GM13977 (cell line): Measurements from ENCODE around the gene EPB41L5.
"Not testable (repeated sequence)": the region's sequence is repeated elsewhere in the genome, so short reads cannot be mapped to it uniquely, and the experiment has no call there.

Experiments
- DNase-seq: peaks from one replicate; pipeline ENCODE4 v3.0.0; 2012; ENCODE audit warnings: low spot score
- in situ Hi-C: fragments of 300-500 bp; cut with MboI; formaldehyde crosslinking; loops from one replicate; pipeline ENCODE4 v1.12.0; 2022; ENCODE audit warnings: low sequenced_read_pairs, low pct_unique_long_range_greater_than_20kb, mixed read lengths, inconsistent platforms; ENCODE audit not compliant: unreplicated experiment
- TF ChIP-seq, protein P1 (sequence below): IDR thresholded peaks from 2 replicates; pipeline ENCODE4 v1.5.1; 2012; ENCODE audit warnings: mild to moderate bottlenecking, control low read depth; ENCODE audit not compliant: insufficient read depth; ENCODE audit errors: extremely low read depth, missing control alignments

Gene EPB41L5

DNA sequence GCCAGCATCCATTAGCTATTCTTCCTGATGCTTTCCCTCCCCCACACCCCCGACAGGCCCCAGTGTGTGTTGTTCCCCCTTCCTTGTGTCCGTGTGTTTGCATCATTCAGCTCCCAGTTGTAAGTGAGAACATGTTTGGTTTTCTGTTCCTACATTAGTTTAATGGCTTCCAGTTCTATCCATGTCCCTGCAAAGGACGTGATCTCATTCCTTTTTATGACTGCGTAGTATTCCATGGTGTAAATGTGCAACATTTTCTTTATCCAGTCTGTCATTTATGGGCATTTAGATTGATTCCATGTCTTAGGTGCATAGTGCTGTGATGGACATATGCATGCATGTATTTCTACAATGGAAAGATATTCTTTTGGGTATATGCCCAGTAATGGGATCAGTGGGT is 105.6 kb downstream of the EPB41L5 start:
- DNase-seq: no peak
- TF ChIP-seq, protein P1, sequence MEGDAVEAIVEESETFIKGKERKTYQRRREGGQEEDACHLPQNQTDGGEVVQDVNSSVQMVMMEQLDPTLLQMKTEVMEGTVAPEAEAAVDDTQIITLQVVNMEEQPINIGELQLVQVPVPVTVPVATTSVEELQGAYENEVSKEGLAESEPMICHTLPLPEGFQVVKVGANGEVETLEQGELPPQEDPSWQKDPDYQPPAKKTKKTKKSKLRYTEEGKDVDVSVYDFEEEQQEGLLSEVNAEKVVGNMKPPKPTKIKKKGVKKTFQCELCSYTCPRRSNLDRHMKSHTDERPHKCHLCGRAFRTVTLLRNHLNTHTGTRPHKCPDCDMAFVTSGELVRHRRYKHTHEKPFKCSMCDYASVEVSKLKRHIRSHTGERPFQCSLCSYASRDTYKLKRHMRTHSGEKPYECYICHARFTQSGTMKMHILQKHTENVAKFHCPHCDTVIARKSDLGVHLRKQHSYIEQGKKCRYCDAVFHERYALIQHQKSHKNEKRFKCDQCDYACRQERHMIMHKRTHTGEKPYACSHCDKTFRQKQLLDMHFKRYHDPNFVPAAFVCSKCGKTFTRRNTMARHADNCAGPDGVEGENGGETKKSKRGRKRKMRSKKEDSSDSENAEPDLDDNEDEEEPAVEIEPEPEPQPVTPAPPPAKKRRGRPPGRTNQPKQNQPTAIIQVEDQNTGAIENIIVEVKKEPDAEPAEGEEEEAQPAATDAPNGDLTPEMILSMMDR: no peak
- in situ Hi-C loops: no loop called here

DNA sequence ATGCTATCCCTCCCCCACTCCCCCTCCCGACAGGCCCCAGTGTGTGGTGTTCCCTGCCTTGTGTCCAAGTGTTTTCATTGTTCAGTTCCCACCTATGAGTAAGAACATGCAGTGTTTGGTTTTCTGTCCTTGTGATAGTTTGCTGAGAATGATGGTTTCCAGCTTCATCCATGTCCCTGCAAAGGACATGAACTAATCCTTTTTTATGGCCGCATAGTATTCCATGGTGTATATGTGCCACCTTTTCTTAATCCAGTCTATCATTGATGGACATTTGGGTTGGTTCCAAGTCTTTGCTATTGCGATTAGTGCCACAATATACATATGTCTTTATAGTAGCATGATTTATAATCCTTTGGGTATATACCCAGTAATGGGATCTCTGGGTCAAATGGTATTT is 108.5 kb downstream of the EPB41L5 start:
- DNase-seq, in situ Hi-C loops: not testable (repeated sequence)

DNA sequence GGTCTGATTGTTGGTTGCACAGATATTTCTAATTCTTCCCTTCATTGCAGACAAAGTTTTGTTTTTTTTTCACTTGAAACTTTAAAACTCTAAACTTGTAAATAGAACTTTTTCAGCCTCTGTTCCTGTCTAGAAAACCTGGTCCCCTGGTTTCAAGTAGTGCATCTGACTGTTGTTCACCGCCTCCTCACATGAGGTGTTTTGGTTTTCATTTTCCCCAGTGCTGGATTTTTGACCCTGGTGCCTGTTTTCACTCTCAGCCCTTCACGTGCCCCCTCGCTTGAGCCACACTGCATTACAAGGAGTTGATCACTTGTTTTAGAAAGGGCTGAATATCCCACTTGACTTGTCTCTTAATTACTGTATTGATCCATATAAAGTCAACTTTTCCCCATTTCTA is 110.2 kb downstream of the EPB41L5 start:
- in situ Hi-C loops: no loop called here
- TF ChIP-seq, protein P1: no peak
- DNase-seq: no peak

DNA sequence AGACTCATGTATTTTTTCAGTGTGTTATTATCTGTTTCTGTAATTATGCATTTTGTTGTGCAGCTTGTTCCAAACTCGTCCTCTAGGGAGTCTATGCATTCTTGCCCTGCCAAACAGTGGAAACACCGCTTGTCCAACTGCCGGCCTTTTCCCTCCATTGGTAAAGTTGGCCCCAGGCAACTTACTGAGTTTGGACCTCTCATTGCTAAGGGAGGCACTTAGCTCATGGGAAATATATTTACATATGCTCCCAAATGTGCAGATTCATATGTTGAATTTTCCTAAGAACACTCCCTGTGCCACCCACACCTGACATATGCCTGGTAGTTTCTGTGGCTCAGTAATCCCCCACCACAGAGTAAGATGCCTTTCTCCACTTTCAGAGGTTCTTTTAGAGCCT is 112.3 kb downstream of the EPB41L5 start:
- no peak for DNase-seq
- in situ Hi-C loops: no loop called here

DNA sequence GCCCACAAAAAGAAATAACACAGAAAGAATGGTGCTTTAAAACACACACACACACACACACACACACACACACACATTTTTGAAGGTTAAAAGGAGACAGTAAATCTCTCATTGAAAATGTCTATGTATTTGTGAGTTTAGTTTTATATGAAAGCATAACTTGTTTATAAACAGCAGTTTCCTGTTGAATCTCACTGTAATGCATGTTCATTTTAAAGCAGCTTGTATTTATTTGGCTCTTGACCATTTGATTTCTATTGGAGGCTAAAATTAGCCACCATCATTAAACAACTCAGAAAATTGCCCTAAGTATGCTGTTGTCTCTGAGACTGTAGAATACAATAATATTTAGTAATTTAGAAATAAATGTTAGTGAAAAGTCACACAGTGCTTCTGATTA is 115.3 kb downstream of the EPB41L5 start:
- in situ Hi-C loops: no loop called here
- TF ChIP-seq, protein P1: no peak
- DNase-seq: no peak

More for the DNA sequence above, 112.3 kb downstream of the EPB41L5 start:
- TF ChIP-seq, protein P1: no peak

DNA sequence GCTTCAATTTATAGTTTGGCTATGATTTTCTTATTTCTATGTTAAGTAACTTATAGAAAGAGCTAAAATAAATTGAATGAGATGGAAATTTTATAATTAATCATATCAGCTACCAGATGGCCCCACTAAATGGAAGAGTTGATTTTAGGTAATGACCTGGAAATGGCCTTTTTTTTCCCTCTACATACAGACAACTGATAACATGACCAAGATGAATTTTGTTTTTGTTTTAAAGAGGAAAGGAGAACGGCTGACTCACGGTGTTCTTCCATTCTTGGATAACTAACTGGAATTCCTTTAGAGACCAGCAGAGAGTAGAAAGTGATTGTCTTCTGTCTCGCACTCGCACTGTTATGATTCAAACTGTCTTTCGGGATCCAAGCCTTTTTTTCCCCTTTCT is 119.3 kb downstream of the EPB41L5 start:
- DNase-seq: no peak
- TF ChIP-seq, protein P1: no peak
- in situ Hi-C loops: no loop called here

DNA sequence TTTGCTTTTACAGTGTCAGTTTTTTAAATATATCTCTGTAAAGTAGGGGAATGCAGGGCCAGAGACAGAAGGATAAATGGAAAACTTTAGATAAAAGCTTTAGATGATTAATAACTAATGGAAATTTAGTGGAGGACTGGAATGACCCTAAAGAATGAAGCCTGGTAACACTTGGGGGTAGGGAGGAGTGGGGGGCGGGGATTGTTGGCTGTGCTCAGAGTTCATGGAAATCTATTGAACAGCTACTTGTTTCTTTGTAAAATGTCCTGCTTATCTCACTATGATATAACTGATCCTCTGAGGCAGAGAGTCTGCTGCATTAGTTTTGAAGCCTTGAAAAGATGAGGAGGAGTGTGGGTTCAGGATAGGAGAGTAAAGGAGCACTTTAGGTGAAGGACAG is 119.8 kb downstream of the EPB41L5 start:
- no peak for DNase-seq
- TF ChIP-seq, protein P1: no peak
- in situ Hi-C loops: no loop called here
